Cardiac muscle cell (in vitro differentiated cells and primary cell): ENCODE measurements around the gene ZCCHC9. TPM values are rescaled to one million over a fixed set of nuclear protein-coding genes. Genes with fewer than 3 reads are reported as not detected.

Source experiments
- DNase-seq, 2 donors: peaks; one replicate each; pipeline versions ENCODE4 v3.0.0 to v3.0.0-alpha.2; 2010 to 2017; ENCODE audit warnings: low read depth in 1 of 2, low spot score in 1 of 2
- H3K27ac ChIP-seq: fragments of 200-600 bp; sonication (generic); 2 replicates; pipeline ENCODE4 v1.5.1; 2016
- H3K27me3 ChIP-seq: fragments of 200-600 bp; sonication (generic); 2 replicates; pipeline ENCODE4 v1.6.0; 2016; ENCODE audit warnings: control low read depth
- H3K36me3 ChIP-seq: fragments of 200-600 bp; sonication (generic); 2 replicates; pipeline ENCODE4 v1.5.1; 2016; ENCODE audit warnings: control low read depth
- H3K4me1 ChIP-seq: fragments of 200-600 bp; sonication (generic); 2 replicates; pipeline ENCODE4 v1.8.1; 2017; ENCODE audit warnings: low read depth, mild to moderate bottlenecking, mixed run types
- H3K4me3 ChIP-seq: fragments of 200-600 bp; sonication (generic); 2 replicates; pipeline ENCODE4 v1.5.1; 2016; ENCODE audit warnings: mild to moderate bottlenecking
- H3K9me3 ChIP-seq: fragments of 200-600 bp; sonication (generic); 2 replicates; pipeline ENCODE4 v1.5.1; 2017; ENCODE audit warnings: low read depth, mild to moderate bottlenecking, control low read depth
- polyA plus RNA-seq: library from polyadenylated mRNA; unstranded; fragments of >200 nt; fragmentation: Nextera tagmentation; extraction: Ambion mirVana; gene quantifications from 2 replicates; pipeline ENCODE4 v1.2.1, GENCODE V29; 2016
- total RNA-seq: library from RNA; depleted of rRNA; stranded (reverse); fragments of >200 nt; gene quantifications from 2 replicates; pipeline ENCODE4 v1.2.3, GENCODE V29; 2016
- TF ChIP-seq, protein P1 (sequence below): IDR thresholded peaks from 2 replicates; pipeline ENCODE4 v1.5.1; 2012; ENCODE audit warnings: low read depth, mild to moderate bottlenecking, low read length

Gene ZCCHC9
- total and polyA plus RNA-seq, 2 experiments from 2014 or later = 18.6 to 18.7 TPM

DNA sequence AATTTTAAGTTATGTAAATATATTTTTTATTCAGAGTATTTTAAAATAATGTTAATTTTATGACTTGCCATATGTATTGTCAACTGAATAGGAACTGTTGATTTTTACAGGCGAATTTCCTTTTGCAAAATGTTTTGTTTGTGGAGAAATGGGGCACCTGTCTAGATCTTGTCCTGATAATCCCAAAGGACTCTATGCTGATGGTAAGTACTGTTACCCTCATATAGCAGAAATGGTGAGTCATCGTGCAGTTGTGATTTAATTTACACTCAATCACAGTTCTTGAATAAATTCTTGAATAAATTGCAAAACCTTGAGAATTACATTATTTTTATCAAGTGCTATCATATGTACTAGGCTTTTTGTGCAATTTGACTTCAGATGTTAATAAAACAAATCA, 7.4 kb downstream of the ZCCHC9 start:
- H3K27ac ChIP-seq = no peak overlapping the region
- TF ChIP-seq, protein P1, sequence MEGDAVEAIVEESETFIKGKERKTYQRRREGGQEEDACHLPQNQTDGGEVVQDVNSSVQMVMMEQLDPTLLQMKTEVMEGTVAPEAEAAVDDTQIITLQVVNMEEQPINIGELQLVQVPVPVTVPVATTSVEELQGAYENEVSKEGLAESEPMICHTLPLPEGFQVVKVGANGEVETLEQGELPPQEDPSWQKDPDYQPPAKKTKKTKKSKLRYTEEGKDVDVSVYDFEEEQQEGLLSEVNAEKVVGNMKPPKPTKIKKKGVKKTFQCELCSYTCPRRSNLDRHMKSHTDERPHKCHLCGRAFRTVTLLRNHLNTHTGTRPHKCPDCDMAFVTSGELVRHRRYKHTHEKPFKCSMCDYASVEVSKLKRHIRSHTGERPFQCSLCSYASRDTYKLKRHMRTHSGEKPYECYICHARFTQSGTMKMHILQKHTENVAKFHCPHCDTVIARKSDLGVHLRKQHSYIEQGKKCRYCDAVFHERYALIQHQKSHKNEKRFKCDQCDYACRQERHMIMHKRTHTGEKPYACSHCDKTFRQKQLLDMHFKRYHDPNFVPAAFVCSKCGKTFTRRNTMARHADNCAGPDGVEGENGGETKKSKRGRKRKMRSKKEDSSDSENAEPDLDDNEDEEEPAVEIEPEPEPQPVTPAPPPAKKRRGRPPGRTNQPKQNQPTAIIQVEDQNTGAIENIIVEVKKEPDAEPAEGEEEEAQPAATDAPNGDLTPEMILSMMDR = no peak
- H3K36me3 ChIP-seq = peaks cover 31% of the 10 kb centered on the region
- H3K4me3 ChIP-seq = no peak overlapping the region
- no peaks in the 10 kb centered on the region for H3K27me3 ChIP-seq
- no peaks in the 10 kb centered on the region for H3K9me3 ChIP-seq
- no peaks in the 10 kb centered on the region for H3K4me1 ChIP-seq
- no peak for DNase-seq

DNA sequence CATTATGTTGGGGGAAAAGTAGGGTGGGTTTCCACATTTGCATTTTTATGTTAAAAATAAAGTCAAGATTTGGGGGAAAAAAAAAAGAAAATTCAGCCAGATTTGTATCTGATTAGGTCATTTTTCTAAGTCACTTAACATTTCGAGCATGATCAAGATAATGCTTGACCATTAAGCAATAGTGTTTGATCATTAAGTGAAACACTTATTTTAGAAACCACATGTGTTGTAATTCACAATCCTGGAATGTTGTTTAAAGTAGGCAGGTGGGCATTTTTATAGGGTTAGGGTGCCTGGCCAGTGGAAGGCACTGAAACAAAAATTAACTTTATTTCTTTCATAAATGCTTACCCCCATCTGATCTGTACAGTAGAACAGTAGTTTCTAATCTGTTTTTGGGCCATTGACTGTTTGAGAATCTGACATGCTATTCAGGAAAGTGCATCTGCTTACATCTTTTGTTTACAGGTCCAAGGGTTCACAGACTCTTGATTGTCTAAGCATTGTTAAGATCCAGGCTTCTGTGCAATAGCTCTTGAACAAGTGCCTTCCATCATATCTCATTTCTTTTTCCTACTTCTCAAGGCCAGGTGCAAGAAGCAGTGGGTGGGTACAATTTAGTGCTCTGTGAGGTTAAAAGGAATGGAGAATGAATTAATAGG, 9.1 kb downstream of the ZCCHC9 start:
- Histone ChIP-seq H3K27ac (no peak overlapping the region), H3K4me3 (no peak overlapping the region), H3K27me3 (no peaks in the 10 kb centered on the region), H3K4me1 (no peaks in the 10 kb centered on the region), H3K9me3 (no peaks in the 10 kb centered on the region), H3K36me3 (peaks cover 27% of the 10 kb centered on the region)
- TF ChIP-seq, protein P1 = no peak
- DNase-seq = no peak

DNA sequence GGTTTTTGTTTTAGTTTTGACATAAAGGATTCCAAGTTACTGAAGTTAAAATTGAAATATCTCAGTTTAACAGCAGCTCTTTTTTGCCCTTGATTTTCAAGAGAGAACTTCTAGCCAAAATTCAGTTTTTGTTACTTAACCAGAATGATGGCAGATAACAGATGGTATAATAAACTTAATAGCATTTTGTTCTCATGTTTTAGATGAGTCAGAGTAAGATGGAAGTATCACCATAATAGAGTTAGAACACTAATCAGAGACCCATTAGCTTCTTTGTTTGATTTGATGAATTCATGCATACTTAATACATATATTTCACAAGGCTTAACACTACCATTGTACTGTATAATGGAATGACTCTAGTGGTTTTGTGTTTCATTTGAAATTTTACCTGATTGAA, 11.9 kb downstream of the ZCCHC9 start:
- Histone ChIP-seq H3K27ac (no peak overlapping the region), H3K4me3 (no peak overlapping the region), H3K27me3 (no peaks in the 10 kb centered on the region), H3K9me3 (no peaks in the 10 kb centered on the region), H3K4me1 (no peaks in the 10 kb centered on the region), H3K36me3 (peaks cover 27% of the 10 kb centered on the region)
- DNase-seq = no peak
- TF ChIP-seq, protein P1 = no peak

DNA sequence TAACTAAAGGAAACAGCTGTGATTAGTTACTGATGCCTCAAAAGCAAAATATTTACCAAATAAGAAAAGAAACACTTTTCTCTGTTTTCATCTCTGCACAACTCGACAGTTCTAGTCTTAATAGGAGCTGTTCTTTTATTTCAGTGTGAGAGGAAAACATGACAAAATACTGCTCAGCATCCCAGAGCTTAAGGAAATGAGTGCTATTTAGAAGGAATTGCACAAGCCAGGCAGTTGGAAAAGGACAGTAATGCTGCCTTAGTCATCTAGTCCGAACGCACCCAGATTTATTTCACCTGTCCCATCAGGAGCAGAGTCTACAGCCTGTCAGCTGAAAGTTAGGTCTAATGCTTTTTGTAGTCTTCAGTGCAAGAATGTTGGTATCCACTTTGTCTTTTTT, 12.3 kb downstream of the ZCCHC9 start:
- Histone ChIP-seq H3K27me3 (no peaks in the 10 kb centered on the region), H3K27ac (no peak overlapping the region), H3K9me3 (no peaks in the 10 kb centered on the region), H3K4me3 (no peak overlapping the region), H3K36me3 (peaks cover 27% of the 10 kb centered on the region), H3K4me1 (no peaks in the 10 kb centered on the region)
- no peak for DNase-seq
- TF ChIP-seq, protein P1 = no peak

DNA sequence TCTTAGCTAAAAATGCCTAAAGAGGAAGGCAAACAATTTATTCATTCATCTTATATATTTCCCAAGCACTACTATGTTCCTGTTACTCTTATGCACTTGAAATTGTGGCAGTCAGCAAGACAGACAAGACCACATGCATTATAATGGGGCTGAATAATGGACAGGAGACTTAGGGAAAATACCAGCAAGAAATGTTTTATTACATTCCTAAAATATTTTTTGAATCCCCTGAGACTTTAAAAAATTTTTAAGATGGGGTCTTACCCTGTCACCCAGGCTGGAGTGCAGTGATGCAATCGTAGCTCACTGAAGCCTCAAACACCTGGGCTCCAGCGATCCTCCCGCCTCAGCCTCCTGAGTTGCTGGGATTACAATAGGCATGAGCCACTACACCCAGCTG, 13.2 kb downstream of the ZCCHC9 start:
- no peaks in the 10 kb centered on the region for H3K4me1 ChIP-seq

More for the DNA sequence above, 13.2 kb downstream of the ZCCHC9 start:
- no peak for DNase-seq
- no peak overlapping the region for H3K27ac ChIP-seq
- H3K36me3 ChIP-seq = peaks cover 25% of the 10 kb centered on the region
- H3K27me3 ChIP-seq = no peaks in the 10 kb centered on the region
- no peaks in the 10 kb centered on the region for H3K9me3 ChIP-seq
- TF ChIP-seq, protein P1 = no peak
- no peak overlapping the region for H3K4me3 ChIP-seq
